PFSK-1 (cell line): ENCODE measurements around the gene SCNN1B.

ENCODE experiments used
- FOXP2 ChIP-seq: optimal IDR thresholded peaks from 2 replicates; pipeline ENCODE3; 2011; ENCODE audit warnings: borderline replicate concordance, control low read depth, inconsistent platforms; ENCODE audit not compliant: insufficient read depth; ENCODE audit errors: extremely low read length, extremely low read depth
- POLR2AphosphoS5 ChIP-seq: IDR thresholded peaks from 2 replicates; pipeline ENCODE4 v1.6.1; 2012; ENCODE audit warnings: low read depth, mild to moderate bottlenecking, control low read depth, low read length, moderate library complexity
- SIN3A ChIP-seq: IDR thresholded peaks from 2 replicates; pipeline ENCODE4 v1.6.1; 2012; ENCODE audit warnings: mild to moderate bottlenecking, low read length, moderate library complexity, borderline replicate concordance; ENCODE audit not compliant: insufficient read depth
- TAF1 ChIP-seq: IDR thresholded peaks from 2 replicates; pipeline ENCODE4 v1.6.1; 2012; ENCODE audit warnings: low read length, control low read depth, borderline replicate concordance; ENCODE audit not compliant: insufficient read depth
- TF ChIP-seq, protein P1 (sequence below), 2 experiments: IDR thresholded peaks; 2 replicates each; pipeline versions ENCODE4 v1.6.1 to v1.8.0; 2011 to 2012; ENCODE audit warnings: low read depth in 2 of 2, low read length in 2 of 2, control low read depth in 1 of 2, inconsistent platforms in 1 of 2, mild to moderate bottlenecking in 1 of 2, moderate library complexity in 1 of 2; ENCODE audit not compliant: insufficient read depth in 1 of 2

Gene SCNN1B

DNA sequence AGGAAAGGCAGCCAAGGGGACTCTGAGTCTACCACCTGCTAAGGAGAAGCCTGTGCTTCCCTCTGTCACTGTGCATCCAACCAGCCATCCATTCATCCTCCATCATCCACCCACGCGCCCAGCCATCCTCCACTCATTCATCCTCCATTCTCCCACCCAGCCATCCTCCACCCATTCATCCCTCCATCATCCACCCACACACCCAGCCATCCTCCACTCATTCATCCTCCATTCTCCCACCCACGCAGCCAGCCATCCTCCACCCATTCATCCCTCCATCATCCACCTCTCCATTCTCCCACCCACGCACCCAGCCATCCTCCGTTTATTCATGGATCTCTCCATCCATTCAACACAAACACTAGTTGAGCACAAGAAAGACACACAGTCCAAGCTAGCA, 76.8 kb downstream of the SCNN1B start:
- TF ChIP-seq TAF1 (no peak), POLR2AphosphoS5 (no peak), SIN3A (no peak), FOXP2 (no peak)
- TF ChIP-seq, protein P1, sequence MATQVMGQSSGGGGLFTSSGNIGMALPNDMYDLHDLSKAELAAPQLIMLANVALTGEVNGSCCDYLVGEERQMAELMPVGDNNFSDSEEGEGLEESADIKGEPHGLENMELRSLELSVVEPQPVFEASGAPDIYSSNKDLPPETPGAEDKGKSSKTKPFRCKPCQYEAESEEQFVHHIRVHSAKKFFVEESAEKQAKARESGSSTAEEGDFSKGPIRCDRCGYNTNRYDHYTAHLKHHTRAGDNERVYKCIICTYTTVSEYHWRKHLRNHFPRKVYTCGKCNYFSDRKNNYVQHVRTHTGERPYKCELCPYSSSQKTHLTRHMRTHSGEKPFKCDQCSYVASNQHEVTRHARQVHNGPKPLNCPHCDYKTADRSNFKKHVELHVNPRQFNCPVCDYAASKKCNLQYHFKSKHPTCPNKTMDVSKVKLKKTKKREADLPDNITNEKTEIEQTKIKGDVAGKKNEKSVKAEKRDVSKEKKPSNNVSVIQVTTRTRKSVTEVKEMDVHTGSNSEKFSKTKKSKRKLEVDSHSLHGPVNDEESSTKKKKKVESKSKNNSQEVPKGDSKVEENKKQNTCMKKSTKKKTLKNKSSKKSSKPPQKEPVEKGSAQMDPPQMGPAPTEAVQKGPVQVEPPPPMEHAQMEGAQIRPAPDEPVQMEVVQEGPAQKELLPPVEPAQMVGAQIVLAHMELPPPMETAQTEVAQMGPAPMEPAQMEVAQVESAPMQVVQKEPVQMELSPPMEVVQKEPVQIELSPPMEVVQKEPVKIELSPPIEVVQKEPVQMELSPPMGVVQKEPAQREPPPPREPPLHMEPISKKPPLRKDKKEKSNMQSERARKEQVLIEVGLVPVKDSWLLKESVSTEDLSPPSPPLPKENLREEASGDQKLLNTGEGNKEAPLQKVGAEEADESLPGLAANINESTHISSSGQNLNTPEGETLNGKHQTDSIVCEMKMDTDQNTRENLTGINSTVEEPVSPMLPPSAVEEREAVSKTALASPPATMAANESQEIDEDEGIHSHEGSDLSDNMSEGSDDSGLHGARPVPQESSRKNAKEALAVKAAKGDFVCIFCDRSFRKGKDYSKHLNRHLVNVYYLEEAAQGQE (IDR thresholded peaks at IDR 0.05; ENCODE audit: insufficient read depth in 1 of 2, low read depth in 2 of 2, low read length in 2 of 2) = no peak

DNA sequence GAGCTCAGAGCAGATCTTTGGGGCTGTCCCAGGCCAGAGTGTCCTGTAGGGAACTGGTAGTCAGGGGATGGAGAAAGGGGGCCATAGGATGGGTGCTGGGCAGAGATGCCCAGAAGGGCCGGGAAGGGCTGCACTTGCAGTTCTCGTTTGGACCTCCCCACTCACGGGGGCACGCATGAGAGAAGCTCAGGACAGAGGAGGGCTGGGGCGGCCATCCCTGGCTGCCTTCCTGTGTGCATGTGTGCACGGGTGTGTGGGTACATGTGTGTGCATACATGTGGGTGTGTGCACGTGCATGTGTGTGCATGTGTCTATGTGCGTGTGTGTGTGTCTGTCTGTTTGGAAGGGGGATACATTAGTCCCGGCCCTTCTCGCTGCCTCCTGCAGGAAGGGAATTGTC, 77.6 kb downstream of the SCNN1B start:
- TF ChIP-seq TAF1 (no peak), FOXP2 (no peak), POLR2AphosphoS5 (no peak), SIN3A (no peak)
- TF ChIP-seq, protein P1 (IDR thresholded peaks at IDR 0.05; ENCODE audit: insufficient read depth in 1 of 2, low read depth in 2 of 2, low read length in 2 of 2) = no peak

DNA sequence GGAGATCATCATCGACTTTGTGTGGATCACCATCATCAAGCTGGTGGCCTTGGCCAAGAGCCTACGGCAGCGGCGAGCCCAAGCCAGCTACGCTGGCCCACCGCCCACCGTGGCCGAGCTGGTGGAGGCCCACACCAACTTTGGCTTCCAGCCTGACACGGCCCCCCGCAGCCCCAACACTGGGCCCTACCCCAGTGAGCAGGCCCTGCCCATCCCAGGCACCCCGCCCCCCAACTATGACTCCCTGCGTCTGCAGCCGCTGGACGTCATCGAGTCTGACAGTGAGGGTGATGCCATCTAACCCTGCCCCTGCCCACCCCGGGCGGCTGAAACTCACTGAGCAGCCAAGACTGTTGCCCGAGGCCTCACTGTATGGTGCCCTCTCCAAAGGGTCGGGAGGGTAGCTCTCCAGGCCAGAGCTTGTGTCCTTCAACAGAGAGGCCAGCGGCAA, 78.4 kb downstream of the SCNN1B start:
- TF ChIP-seq TAF1 (no peak), POLR2AphosphoS5 (no peak), SIN3A (no peak), FOXP2 (no peak)
- TF ChIP-seq, protein P1 (IDR thresholded peaks at IDR 0.05; ENCODE audit: insufficient read depth in 1 of 2, low read depth in 2 of 2, low read length in 2 of 2) = no peak

DNA sequence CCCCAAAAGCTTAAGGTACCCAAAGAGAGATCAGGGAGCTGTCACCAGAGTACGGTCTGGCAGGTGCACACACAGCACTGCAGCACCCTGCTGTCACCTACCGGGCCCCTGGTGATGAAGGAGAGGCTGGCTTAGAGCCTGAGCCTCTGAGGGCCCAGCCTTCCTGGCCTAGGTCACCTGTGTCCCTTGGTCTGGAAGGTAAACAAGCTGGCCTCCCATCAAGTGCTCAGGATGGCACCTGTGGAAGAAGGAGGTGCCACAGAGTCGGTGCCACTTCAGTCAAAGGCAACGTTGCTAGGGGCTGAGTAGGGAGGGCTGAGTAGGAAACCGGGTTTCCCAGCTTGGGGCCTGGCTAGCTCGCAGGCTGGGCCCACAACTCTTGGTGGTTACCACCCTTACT, 80.2 kb downstream of the SCNN1B start:
- TF ChIP-seq FOXP2 = no peak

DNA sequence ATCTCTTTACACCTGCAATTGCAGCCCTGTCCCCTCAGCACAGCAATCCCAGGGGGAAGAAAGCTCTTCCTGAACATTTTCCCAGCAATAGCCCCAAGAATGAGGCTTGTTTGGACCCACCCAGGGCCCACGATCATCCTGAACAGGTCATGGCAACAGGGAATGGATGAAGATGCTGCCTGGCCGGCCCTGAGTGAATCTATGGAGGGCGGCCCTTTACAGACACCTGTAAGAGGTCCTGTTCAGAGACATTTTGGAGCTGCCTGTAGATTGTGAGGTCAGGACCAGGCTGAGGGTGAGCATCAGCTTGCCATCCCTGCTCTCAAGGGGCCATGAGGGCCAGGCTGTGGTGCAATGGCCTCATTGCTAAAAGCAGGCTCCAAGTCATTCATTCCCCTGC, 81.8 kb downstream of the SCNN1B start:
- TF ChIP-seq FOXP2 (no peak), TAF1 (no peak), POLR2AphosphoS5 (no peak), SIN3A (no peak)
- TF ChIP-seq, protein P1 (IDR thresholded peaks at IDR 0.05; ENCODE audit: insufficient read depth in 1 of 2, low read depth in 2 of 2, low read length in 2 of 2) = no peak
